GM23338 (cell line): ENCODE measurements around the gene PREP. TPM values are rescaled to one million over a fixed set of nuclear protein-coding genes. Genes with fewer than 3 reads are reported as not detected.

Source experiments
- ATAC-seq: fragments of 200-7000 bp; cut with Tn5 transposase; 3 replicates; pipeline ENCODE4 v1.9.1; 2020
- DNase-seq: peaks from one replicate; pipeline ENCODE4 v3.0.0-alpha.2; 2015; ENCODE audit warnings: low spot score
- H2AFZ ChIP-seq: fragments of 200-600 bp; sonication (generic); 2 replicates; pipeline ENCODE4 v1.8.0; 2016; ENCODE audit warnings: antibody characterized with exemption, mild to moderate bottlenecking, moderate library complexity
- H3F3A ChIP-seq: fragments of 200-600 bp; sonication (generic); replicated peaks from 2 replicates; pipeline ENCODE4 v1.8.0; 2017; ENCODE audit warnings: antibody characterized with exemption, mixed run types, low read depth
- H3K27ac ChIP-seq: fragments of 200-600 bp; sonication (generic); 2 replicates; pipeline ENCODE4 v1.6.1; 2016; ENCODE audit warnings: low read depth
- H3K27me3 ChIP-seq: fragments of 200-600 bp; sonication (generic); 2 replicates; pipeline ENCODE4 v1.8.0; 2016; ENCODE audit warnings: mild to moderate bottlenecking, mixed run types, moderate library complexity; ENCODE audit not compliant: insufficient read depth
- H3K36me3 ChIP-seq: fragments of 200-600 bp; sonication (generic); 2 replicates; pipeline ENCODE4 v1.8.0; 2016; ENCODE audit warnings: mild to moderate bottlenecking; ENCODE audit not compliant: insufficient read depth
- H3K4me1 ChIP-seq: fragments of 200-600 bp; sonication (generic); 2 replicates; pipeline ENCODE4 v1.8.0; 2016; ENCODE audit warnings: mild to moderate bottlenecking, moderate library complexity; ENCODE audit not compliant: insufficient read depth
- H3K4me2 ChIP-seq: fragments of 200-600 bp; sonication (generic); 2 replicates; pipeline ENCODE4 v1.7.1; 2017; ENCODE audit warnings: mixed run types
- H3K4me3 ChIP-seq: fragments of 200-600 bp; sonication (generic); 2 replicates; pipeline ENCODE4 v1.6.1; 2016; ENCODE audit warnings: mixed run types
- H3K79me2 ChIP-seq: fragments of 200-600 bp; sonication (generic); replicated peaks from 2 replicates; pipeline ENCODE4 v1.8.0; 2017; ENCODE audit warnings: mild to moderate bottlenecking; ENCODE audit not compliant: insufficient read depth
- H3K9me2 ChIP-seq: fragments of 200-600 bp; sonication (generic); 2 replicates; pipeline ENCODE4 v1.8.0; 2017; ENCODE audit not compliant: insufficient read depth
- H4K20me1 ChIP-seq: fragments of 200-600 bp; sonication (generic); replicated peaks from 2 replicates; pipeline ENCODE4 v1.8.0; 2017; ENCODE audit warnings: mild to moderate bottlenecking; ENCODE audit not compliant: insufficient read depth
- H3K27ac Mint-ChIP-seq: 2 replicates; pipeline ENCODE4 v1.8.0; 2020; ENCODE audit warnings: inconsistent platforms, mild to moderate bottlenecking, moderate library complexity, mixed read lengths
- H3K27me3 Mint-ChIP-seq: 3 replicates; pipeline ENCODE4 v1.8.0; 2022; ENCODE audit warnings: low read depth, mild to moderate bottlenecking, moderate library complexity, mixed read lengths, inconsistent platforms; ENCODE audit not compliant: insufficient read depth, poor library complexity
- H3K36me3 Mint-ChIP-seq: 3 replicates; pipeline ENCODE4 v1.8.0; 2021; ENCODE audit warnings: low read depth, mild to moderate bottlenecking, inconsistent platforms, moderate library complexity, mixed read lengths
- H3K4me1 Mint-ChIP-seq: 3 replicates; pipeline ENCODE4 v1.8.0; 2020; ENCODE audit warnings: mild to moderate bottlenecking, inconsistent platforms, mixed read lengths
- H3K4me3 Mint-ChIP-seq: 3 replicates; pipeline ENCODE4 v1.8.0; 2021; ENCODE audit warnings: moderate library complexity, mild to moderate bottlenecking, inconsistent platforms, mixed read lengths
- H3K9me3 Mint-ChIP-seq: 3 replicates; pipeline ENCODE4 v1.8.0; 2020; ENCODE audit warnings: moderate library complexity, mild to moderate bottlenecking, inconsistent platforms, mixed read lengths
- CREB1 ChIP-seq: fragments of 250-450 bp; sonication (Bioruptor Pico); IDR thresholded peaks from 2 replicates; pipeline ENCODE4 v1.5.0; 2020; ENCODE audit warnings: low read depth, mild to moderate bottlenecking, moderate library complexity
- ETS1 ChIP-seq: IDR thresholded peaks from 2 replicates; pipeline ENCODE4 v1.6.1; 2016; ENCODE audit warnings: antibody characterized with exemption
- EZH2phosphoT487 ChIP-seq: fragments of 200-600 bp; sonication (generic); IDR thresholded peaks from one replicate; pipeline ENCODE4 v1.8.1; 2018; ENCODE audit warnings: antibody characterized with exemption; ENCODE audit not compliant: unreplicated experiment
- JUNB ChIP-seq: IDR thresholded peaks from one replicate; pipeline ENCODE4 v1.6.1; 2016; ENCODE audit warnings: antibody characterized with exemption; ENCODE audit not compliant: unreplicated experiment
- NANOG ChIP-seq: IDR thresholded peaks from 2 replicates; pipeline ENCODE4 v1.6.1; 2016; ENCODE audit warnings: antibody characterized with exemption, borderline replicate concordance
- POLR2AphosphoS5 ChIP-seq: IDR thresholded peaks from 2 replicates; pipeline ENCODE4 v1.6.1; 2016; ENCODE audit warnings: antibody characterized with exemption, low read depth
- REST ChIP-seq: IDR thresholded peaks from one replicate; pipeline ENCODE4 v1.6.1; 2018; ENCODE audit warnings: antibody characterized with exemption; ENCODE audit not compliant: unreplicated experiment
- ZNF114 ChIP-seq: fragments of 250-450 bp; sonication (Bioruptor Pico); IDR thresholded peaks from 2 replicates; pipeline ENCODE4 v1.5.0; 2020; ENCODE audit warnings: mild to moderate bottlenecking, moderate library complexity
- polyA plus RNA-seq: library from polyadenylated mRNA; unstranded; fragments of >200 nt; fragmentation: Nextera tagmentation; extraction: Ambion mirVana; gene quantifications from 2 replicates; pipeline ENCODE4 v1.2.1, GENCODE V29; 2016
- total RNA-seq: library from RNA; depleted of rRNA; stranded (reverse); fragments of >200 nt; shearing (Covaris generic); gene quantifications from 2 replicates; pipeline ENCODE4 v1.2.3, GENCODE V29; 2014

PREP gene
- total and polyA plus RNA-seq, 2 experiments from 2014 or later: 28.5 to 52.7 TPM

GRCh38 chr6:105346052-105346451 is 56.8 kb downstream of the PREP start:
- H3K4me2 ChIP-seq: no peak overlapping the region
- H3K4me3 ChIP-seq: no peak overlapping the region
- H3K36me3 ChIP-seq: 0 out of 2 replicates have a peak, but pooled peaks cover 6% of the 10 kb centered on the region
- peaks cover 34% of the 10 kb centered on the region for H3K36me3 Mint-ChIP-seq
- no peak for ATAC-seq
- TF ChIP-seq JUNB (no peak), REST (peak; percentile 42)
- H3K27me3 ChIP-seq: no peaks in the 10 kb centered on the region
- no peaks in the 10 kb centered on the region for H3F3A ChIP-seq
- H4K20me1 ChIP-seq: no peaks in the 10 kb centered on the region; the same call in 1 of the 2 replicates
- no peak for DNase-seq
- H3K9me2 ChIP-seq: no peaks in the 10 kb centered on the region
- H3K4me3 Mint-ChIP-seq: no peak overlapping the region
- no peaks in the 10 kb centered on the region for H3K9me3 Mint-ChIP-seq
- no peaks in the 10 kb centered on the region for H3K4me1 ChIP-seq
- H3K79me2 ChIP-seq: peaks cover 11% of the 10 kb centered on the region
- no peaks in the 10 kb centered on the region for H3K4me1 Mint-ChIP-seq
- H3K27ac ChIP-seq: no peak overlapping the region
- no peak overlapping the region for H2AFZ ChIP-seq
- no peak overlapping the region for H3K27ac Mint-ChIP-seq
- H3K27me3 Mint-ChIP-seq: no peaks in the 10 kb centered on the region

- Mint-ChIP-seq H3K9me3 (no peaks in the 10 kb centered on the region), H3K36me3 (peaks cover 36% of the 10 kb centered on the region), H3K4me3 (no peak overlapping the region), H3K4me1 (no peaks in the 10 kb centered on the region), H3K27me3 (no peaks in the 10 kb centered on the region), H3K27ac (no peak overlapping the region)
- no peaks in the 10 kb centered on the region; the same call in 1 of the 2 replicates for H4K20me1 ChIP-seq
- no peaks in the 10 kb centered on the region for H3K9me2 ChIP-seq
- no peaks in the 10 kb centered on the region for H3K4me1 ChIP-seq
- no peak overlapping the region for H3K27ac ChIP-seq
- no peak overlapping the region for H2AFZ ChIP-seq
- no peaks in the 10 kb centered on the region for H3F3A ChIP-seq
- TF ChIP-seq NANOG (no peak), ETS1 (no peak), EZH2phosphoT487 (no peak)
- no peak for DNase-seq
- 0 out of 2 replicates have a peak, but pooled peaks cover 4% of the 10 kb centered on the region for H3K36me3 ChIP-seq
- H3K4me2 ChIP-seq: no peak overlapping the region
- no peaks in the 10 kb centered on the region for H3K27me3 ChIP-seq
- peaks cover 11% of the 10 kb centered on the region for H3K79me2 ChIP-seq
- H3K4me3 ChIP-seq: no peak overlapping the region
- ATAC-seq: no peak
Measured at GRCh38 chr6:105345506-105345905, 57.4 kb downstream of the PREP start.

- ATAC-seq (no peak), DNase-seq (no peak)
- Histone ChIP-seq H2AFZ (no peak overlapping the region), H3K36me3 (0 out of 2 replicates have a peak, but pooled peaks cover 4% of the 10 kb centered on the region), H3K27ac (no peak overlapping the region), H3K4me2 (no peak overlapping the region), H3F3A (no peaks in the 10 kb centered on the region), H3K9me2 (no peaks in the 10 kb centered on the region), H3K27me3 (no peaks in the 10 kb centered on the region), H3K79me2 (peaks cover 11% of the 10 kb centered on the region), H3K4me3 (no peak overlapping the region), H3K4me1 (no peaks in the 10 kb centered on the region), H4K20me1 (no peaks in the 10 kb centered on the region; the same call in 1 of the 2 replicates)
- no peak overlapping the region for H3K4me3 Mint-ChIP-seq
- H3K36me3 Mint-ChIP-seq: peaks cover 37% of the 10 kb centered on the region
- no peak overlapping the region for H3K27ac Mint-ChIP-seq
- no peaks in the 10 kb centered on the region for H3K9me3 Mint-ChIP-seq
- H3K27me3 Mint-ChIP-seq: no peaks in the 10 kb centered on the region
- no peaks in the 10 kb centered on the region for H3K4me1 Mint-ChIP-seq
- TF ChIP-seq JUNB: no peak
- no peak for TF ChIP-seq ZNF114 (CRISPR knock-in tag)
- TF ChIP-seq CREB1 (CRISPR knock-in tag): no peak
- no peak for TF ChIP-seq POLR2AphosphoS5
Measured at GRCh38 chr6:105344881-105345370, 58.0 kb downstream of the PREP start.
